ENCODE data around the gene CASK.

CASK gene

GRCh38 chrX:41518127-41518840 lies 405.1 kb downstream of the CASK start:
- no peak overlapping the region for H3K4me2 ChIP-seq (ENCODE audit: insufficient read depth, low read length)
- peaks cover 4% of the 10 kb centered on the region for H3K4me1 ChIP-seq (ENCODE audit: insufficient read depth, low read length)
- H3K9ac ChIP-seq (ENCODE audit: low read depth, low read length), result no peak overlapping the region
- ATAC-seq (ENCODE audit: insufficient read depth, low read depth), result no peak
- H4K20me1 ChIP-seq (ENCODE audit: insufficient read depth, low read length), result no peaks in the 10 kb centered on the region
- no peaks in the 10 kb centered on the region for H3K9me3 ChIP-seq (ENCODE audit: insufficient read depth, low read length, severe bottlenecking)
- H3K79me2 ChIP-seq (ENCODE audit: insufficient read depth, low read length), result no peaks in the 10 kb centered on the region
- H2AFZ ChIP-seq (ENCODE audit: low read depth, low read length), result no peak overlapping the region
- TF ChIP-seq EZH2 (IDR thresholded peaks at IDR 0.05; ENCODE audit: borderline replicate concordance, low read depth, low read length, severe bottlenecking) (no peak), CTCF (IDR thresholded peaks at IDR 0.05; ENCODE audit: borderline replicate concordance, extremely low read depth, low read length, poor library complexity, severe bottlenecking) (no peak)
- H3K27ac ChIP-seq (ENCODE audit: low read length), result no peak overlapping the region
- no peaks in the 10 kb centered on the region for H3K27me3 ChIP-seq (ENCODE audit: insufficient read depth, low read length, poor library complexity)
- H3K36me3 ChIP-seq (ENCODE audit: insufficient read depth, low read length), result peaks cover 38% of the 10 kb centered on the region
- no peak overlapping the region for H3K4me3 ChIP-seq (ENCODE audit: low read depth in 1 of 2, low read length in 2 of 2)
- DNase-seq, result no peak

GRCh38 chrX:41516999-41517765 lies 406.2 kb downstream of the CASK start:
- no peaks in the 10 kb centered on the region for H3K9me3 ChIP-seq (ENCODE audit: insufficient read depth, low read length, severe bottlenecking)
- no peak overlapping the region for H3K4me3 ChIP-seq (ENCODE audit: low read depth in 1 of 2, low read length in 2 of 2)
- no peaks in the 10 kb centered on the region for H4K20me1 ChIP-seq (ENCODE audit: insufficient read depth, low read length)
- no peaks in the 10 kb centered on the region for H3K27me3 ChIP-seq (ENCODE audit: insufficient read depth, low read length, poor library complexity)
- no peak overlapping the region for H2AFZ ChIP-seq (ENCODE audit: low read depth, low read length)
- TF ChIP-seq CTCF (IDR thresholded peaks at IDR 0.05; ENCODE audit: borderline replicate concordance, extremely low read depth, low read length, poor library complexity, severe bottlenecking), result no peak
- no peak for TF ChIP-seq EZH2 (IDR thresholded peaks at IDR 0.05; ENCODE audit: borderline replicate concordance, low read depth, low read length, severe bottlenecking)
- no peak overlapping the region for H3K9ac ChIP-seq (ENCODE audit: low read depth, low read length)
- peaks cover 27% of the 10 kb centered on the region for H3K36me3 ChIP-seq (ENCODE audit: insufficient read depth, low read length)
- no peak overlapping the region for H3K27ac ChIP-seq (ENCODE audit: low read length)
- H3K4me1 ChIP-seq (ENCODE audit: insufficient read depth, low read length), result peaks cover 14% of the 10 kb centered on the region
- ATAC-seq (ENCODE audit: insufficient read depth, low read depth) (no peak), DNase-seq (no peak)
- H3K79me2 ChIP-seq (ENCODE audit: insufficient read depth, low read length), result no peaks in the 10 kb centered on the region
- no peak overlapping the region for H3K4me2 ChIP-seq (ENCODE audit: insufficient read depth, low read length)

GRCh38 chrX:41516456-41516855 lies 406.9 kb downstream of the CASK start:
- Histone ChIP-seq H3K9ac (ENCODE audit: low read depth, low read length) (no peak overlapping the region), H3K9me3 (ENCODE audit: insufficient read depth, low read length, severe bottlenecking) (no peaks in the 10 kb centered on the region), H3K79me2 (ENCODE audit: insufficient read depth, low read length) (no peaks in the 10 kb centered on the region), H3K27ac (ENCODE audit: low read length) (no peak overlapping the region), H3K4me1 (ENCODE audit: insufficient read depth, low read length) (peaks cover 19% of the 10 kb centered on the region), H3K27me3 (ENCODE audit: insufficient read depth, low read length, poor library complexity) (no peaks in the 10 kb centered on the region), H2AFZ (ENCODE audit: low read depth, low read length) (no peak overlapping the region), H4K20me1 (ENCODE audit: insufficient read depth, low read length) (no peaks in the 10 kb centered on the region), H3K4me3 (ENCODE audit: low read depth in 1 of 2, low read length in 2 of 2) (no peak overlapping the region), H3K36me3 (ENCODE audit: insufficient read depth, low read length) (peaks cover 20% of the 10 kb centered on the region), H3K4me2 (ENCODE audit: insufficient read depth, low read length) (no peak overlapping the region)
- no peak for DNase-seq
- ATAC-seq (ENCODE audit: insufficient read depth, low read depth), result no peak
- TF ChIP-seq EZH2 (IDR thresholded peaks at IDR 0.05; ENCODE audit: borderline replicate concordance, low read depth, low read length, severe bottlenecking) (no peak), CTCF (IDR thresholded peaks at IDR 0.05; ENCODE audit: borderline replicate concordance, extremely low read depth, low read length, poor library complexity, severe bottlenecking) (no peak)

All from DND-41 (cell line).